ENCODE measurements around the gene KLHL21.
A peak's percentile ranks its signal among the peaks of the same experiment; 100 is the strongest.
"Not testable (repeated sequence)": the region's sequence is repeated elsewhere in the genome, so short reads cannot be mapped to it uniquely, and the experiment has no call there.

KLHL21 gene

DNA sequence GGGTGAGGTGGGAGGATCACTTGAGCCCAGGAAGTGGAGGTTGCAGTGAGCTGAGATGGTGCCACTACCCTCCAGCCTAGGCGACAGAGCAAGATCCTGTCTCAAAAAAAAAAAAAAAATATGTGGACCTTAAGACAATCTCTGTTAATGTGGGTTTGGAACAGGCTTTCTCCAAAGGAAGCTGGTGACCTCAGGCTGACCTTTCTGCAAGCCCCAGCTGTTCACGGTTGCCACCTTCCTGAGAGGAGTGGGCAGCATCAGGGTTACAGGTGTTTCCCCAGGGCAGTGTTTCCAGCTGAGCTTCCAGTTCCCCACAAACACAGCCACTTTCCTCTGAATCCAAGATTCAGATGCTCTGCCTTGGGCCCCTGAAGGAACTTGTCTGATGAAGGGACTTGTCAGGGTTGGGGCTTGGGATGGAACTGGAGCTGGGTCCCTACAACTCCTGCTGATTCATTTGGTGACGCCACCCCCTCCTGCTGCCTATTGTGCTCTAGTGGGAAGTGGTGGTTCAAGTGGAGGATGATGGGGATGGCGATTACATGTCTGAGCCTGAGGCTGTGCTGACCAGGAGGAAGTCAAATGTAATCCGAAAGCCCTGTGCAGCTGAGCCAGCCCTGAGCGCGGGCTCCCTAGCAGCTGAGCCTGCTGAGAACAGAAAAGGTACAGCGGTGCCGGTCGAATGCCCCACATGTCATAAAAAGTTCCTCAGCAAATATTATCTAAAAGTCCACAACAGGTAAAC lies 20.9 kb downstream of the KLHL21 start:
- DNase-seq, result peak; percentile 36

DNA sequence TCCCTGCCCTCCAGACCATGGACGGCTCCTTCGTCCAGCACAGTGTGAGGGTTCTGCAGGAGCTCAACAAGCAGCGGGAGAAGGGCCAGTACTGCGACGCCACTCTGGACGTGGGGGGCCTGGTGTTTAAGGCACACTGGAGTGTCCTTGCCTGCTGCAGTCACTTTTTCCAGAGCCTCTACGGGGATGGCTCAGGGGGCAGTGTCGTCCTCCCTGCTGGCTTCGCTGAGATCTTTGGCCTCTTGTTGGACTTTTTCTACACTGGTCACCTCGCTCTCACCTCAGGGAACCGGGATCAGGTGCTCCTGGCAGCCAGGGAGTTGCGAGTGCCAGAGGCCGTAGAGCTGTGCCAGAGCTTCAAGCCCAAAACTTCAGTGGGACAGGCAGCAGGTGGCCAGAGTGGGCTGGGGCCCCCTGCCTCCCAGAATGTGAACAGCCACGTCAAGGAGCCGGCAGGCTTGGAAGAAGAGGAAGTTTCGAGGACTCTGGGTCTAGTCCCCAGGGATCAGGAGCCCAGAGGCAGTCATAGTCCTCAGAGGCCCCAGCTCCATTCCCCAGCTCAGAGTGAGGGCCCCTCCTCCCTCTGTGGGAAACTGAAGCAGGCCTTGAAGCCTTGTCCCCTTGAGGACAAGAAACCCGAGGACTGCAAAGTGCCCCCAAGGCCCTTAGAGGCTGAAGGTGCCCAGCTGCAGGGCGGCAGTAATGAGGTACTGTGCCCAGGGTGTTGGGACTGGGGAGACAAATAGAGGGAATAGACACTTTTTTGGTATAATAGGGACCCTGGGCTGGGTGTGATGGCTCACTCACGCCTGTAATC lies 21.9 kb downstream of the KLHL21 start:
- no peak for DNase-seq

DNA sequence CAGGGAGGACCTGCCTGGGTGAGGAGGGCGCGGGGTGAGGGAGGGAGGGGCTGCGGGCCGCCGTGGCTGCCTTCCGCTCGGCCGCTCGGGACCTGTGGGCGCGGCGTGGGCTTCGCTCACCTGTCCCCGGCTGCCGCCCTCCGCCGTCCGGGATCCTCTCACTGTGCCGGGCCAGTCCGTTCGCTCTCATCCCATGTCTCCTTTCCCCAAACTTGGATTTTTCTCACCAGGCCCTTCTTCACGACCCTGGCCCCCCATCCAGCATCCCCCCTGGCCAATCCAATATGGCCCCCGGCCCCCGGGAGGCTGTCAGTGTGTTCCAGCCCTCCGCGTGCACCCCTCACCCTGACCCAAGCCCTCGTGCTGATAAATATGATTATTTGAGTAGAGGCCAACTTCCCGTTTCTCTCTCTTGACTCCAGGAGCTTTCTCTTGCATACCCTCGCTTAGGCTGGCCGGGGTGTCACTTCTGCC lies 22.5 kb downstream of the KLHL21 start:
- DNase-seq, result no peak

DNA sequence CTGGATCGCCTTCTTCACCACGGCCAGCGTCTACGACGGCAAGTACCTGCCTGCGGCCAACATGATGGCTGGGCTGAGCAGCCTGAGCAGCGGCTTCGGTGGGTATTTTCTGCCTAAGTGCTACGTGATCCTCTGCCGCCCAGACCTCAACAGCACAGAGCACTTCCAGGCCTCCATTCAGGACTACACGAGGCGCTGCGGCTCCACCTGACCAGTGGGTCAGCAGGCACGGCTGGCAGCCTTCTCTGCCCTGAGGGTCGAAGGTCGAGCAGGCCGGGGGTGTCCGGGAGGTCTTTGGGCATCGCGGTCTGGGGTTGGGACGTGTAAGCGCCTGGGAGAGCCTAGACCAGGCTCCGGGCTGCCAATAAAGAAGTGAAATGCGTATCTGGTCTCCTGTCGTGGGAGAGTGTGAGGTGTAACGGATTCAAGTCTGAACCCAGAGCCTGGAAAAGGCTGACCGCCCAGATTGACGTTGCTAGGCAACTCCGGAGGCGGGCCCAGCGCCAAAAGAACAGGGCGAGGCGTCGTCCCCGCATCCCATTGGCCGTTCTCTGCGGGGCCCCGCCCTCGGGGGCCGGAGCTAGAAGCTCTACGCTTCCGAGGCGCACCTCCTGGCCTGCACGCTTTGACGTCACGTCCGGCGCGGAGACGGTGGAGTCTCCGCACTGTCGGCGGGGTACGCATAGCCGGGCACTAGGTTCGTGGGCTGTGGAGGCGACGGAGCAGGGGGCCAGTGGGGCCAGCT lies 23.1 kb downstream of the KLHL21 start, which contains the start of gene ZBTB48:
Gene ZBTB48, plus strand, starts transcription at position 621 of the 745 bp plus-strand sequence. CDS start 616 bp downstream, outside the sequence.
- peak; percentile 97 for DNase-seq

DNA sequence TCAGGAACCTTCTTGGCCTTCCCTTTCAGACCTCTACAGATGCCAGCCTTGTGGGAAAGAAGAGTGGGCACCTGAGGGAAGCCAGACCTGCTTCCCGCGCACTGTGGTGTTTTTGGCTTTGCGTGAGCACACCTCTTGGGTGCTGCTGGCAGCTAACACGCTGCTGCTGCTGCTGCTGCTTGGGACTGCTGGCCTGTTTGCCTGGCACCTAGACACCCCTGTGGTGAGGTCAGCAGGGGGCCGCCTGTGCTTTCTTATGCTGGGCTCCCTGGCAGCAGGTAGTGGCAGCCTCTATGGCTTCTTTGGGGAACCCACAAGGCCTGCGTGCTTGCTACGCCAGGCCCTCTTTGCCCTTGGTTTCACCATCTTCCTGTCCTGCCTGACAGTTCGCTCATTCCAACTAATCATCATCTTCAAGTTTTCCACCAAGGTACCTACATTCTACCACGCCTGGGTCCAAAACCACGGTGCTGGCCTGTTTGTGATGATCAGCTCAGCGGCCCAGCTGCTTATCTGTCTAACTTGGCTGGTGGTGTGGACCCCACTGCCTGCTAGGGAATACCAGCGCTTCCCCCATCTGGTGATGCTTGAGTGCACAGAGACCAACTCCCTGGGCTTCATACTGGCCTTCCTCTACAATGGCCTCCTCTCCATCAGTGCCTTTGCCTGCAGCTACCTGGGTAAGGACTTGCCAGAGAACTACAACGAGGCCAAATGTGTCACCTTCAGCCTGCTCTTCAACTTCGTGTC lies 23.9 kb downstream of the KLHL21 start:
- no peak for DNase-seq

DNA sequence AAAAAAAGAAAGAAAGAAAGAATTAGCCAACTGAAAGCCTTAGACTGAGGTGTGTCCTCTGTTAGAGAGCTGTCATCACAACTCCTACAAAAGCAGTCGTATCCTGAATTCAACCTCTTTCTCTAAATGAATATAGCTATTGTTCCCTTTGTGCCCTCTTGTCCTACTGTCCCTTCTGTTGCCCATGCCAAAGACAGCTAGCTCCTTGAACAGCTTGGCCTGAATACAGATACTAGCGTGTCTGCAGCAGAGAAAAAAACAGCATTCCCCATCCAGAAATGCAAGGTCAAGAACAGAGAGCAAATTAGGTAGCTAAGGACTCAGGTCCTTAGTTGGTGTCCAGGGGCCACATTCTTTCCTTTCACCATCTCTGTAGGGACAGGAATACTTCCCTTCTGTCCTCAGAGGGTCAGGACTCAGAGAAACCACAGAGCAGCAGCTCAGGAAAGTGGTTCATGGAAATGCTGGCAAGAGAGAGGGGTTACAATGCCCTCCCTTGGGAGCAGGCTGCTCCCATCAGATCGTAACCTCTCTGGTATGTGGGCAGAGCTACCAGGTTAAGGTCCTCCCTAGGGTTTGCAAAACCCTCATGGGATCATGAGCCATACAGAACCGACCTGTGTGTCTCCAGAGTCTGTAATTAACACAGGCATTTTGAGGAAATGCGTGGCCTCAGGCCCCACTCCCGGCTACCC lies 24.7 kb downstream of the KLHL21 start:
- DNase-seq, result no peak

DNA sequence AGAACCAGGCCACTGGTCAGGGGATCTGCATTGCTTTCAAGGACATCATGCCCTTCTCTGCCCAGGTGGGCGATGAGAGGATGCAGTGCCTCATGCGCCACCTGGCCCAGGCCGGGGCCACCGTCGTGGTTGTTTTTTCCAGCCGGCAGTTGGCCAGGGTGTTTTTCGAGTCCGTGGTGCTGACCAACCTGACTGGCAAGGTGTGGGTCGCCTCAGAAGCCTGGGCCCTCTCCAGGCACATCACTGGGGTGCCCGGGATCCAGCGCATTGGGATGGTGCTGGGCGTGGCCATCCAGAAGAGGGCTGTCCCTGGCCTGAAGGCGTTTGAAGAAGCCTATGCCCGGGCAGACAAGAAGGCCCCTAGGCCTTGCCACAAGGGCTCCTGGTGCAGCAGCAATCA lies 27.9 kb downstream of the KLHL21 start:
- DNase-seq, result no peak

DNA sequence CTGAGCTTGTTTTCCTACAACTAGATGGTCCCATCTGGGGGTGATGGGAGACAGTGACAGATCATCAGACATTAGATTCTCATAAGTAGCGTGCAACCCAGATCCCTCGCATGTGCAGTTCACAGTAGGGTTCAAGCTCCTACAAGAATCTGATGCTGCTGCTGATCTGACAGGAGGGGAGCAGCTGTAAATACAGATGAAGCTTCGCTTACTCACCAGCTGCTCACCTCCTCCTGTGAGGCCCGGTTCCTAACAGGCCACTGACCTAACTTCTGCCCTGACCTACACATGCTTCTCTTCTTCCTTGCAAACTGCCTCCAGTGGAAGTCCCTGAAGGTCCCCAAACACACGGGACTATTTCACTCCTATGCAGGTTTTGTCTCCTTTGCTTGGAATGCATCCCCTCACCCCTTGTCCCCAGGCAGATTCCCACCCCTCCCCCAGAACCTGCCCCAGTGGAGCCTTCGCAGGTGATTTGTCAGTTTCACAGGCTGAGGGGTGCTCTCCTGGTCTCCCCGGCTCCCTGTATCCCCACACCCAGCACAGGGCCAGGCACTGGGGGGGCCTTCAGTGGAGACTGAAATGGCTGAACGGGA lies 28.5 kb downstream of the KLHL21 start:
- DNase-seq, result no peak

DNA sequence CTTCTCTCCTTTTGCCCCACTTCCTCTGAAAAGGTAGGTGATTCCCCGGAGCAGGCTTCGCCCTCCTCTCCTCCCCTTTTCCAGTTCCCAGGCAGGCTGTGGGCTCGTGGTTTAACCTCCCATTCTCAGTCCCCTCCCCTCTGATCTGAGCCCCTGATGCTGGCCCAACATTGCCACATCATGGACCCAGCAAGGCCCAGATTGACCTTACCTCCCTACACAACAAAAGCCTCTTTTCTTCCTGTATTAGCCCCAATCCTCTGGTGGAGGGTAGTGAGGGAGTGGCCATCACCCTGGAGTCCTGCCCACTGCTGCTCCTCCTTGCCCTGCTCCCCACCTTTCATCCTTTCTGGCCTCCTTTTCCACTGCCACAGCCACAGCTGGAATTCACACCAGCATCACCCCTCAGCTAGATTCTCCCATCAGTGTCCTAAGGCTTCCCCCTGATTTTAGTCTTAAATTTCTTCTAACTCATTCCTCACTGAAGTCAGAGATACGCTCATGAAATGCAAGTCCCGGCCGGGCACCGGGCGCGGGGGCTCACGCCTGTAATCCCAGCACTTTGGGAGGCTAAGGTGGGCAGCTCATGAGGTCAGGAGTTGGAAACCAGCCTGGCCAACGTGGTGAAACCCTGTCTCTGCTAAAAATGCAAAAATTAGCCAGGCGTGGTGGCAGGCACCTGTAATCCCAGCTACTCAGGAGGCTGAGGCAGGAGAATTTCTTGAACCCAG lies 29.9 kb downstream of the KLHL21 start:
- DNase-seq, result no peak

DNA sequence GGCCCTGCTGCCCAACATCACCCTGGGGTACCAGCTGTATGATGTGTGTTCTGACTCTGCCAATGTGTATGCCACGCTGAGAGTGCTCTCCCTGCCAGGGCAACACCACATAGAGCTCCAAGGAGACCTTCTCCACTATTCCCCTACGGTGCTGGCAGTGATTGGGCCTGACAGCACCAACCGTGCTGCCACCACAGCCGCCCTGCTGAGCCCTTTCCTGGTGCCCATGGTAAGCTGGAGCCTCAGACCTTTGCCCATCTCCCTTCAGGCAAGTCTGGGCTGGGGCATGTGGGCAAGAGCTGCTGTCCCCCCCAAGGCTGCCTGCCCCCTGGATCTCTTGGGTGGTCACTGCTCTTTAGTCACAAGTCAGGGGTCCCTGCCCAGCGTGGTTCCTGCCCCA lies 31.7 kb downstream of the KLHL21 start:
- DNase-seq, result no peak

DNA sequence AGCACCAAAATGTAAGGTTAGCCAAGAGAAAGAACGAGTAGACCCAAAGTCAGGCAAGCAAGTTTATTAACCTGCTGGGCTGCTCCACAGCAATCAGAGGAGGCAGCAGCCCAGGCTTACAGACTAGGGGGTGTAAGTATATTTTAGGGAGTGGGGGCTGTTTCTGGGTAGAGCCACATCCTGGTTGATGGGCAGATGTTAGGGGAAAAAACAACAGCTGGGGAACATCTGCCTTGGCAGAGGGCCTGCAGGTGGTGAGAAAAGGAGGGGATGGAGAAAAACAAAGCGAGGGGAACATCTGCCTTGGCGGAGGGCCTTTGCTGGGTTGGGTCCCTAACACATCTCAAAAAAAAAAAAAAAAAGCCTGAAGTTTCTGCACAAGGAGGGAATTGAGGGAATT lies 32.6 kb downstream of the KLHL21 start:
- no peak for DNase-seq

DNA sequence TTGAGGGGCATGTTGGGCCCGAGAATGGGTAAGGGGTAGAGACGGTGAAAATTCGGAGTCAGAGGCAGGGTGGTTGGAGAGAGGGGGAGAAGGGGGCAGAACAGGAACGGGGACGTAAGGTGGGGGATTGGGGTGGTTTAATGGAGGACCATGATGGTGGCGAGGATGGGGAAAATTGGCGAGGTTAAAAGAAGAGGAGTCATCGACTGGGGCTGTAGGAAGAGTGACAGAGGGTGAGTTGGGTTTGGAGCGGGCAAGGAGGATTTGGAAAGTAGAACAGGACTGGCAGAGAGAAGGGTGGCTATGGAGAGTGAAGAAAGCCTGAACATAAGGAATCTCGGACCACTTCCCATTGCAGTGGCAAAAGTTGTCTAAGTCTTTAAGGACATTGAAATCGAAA lies 33.6 kb downstream of the KLHL21 start:
- DNase-seq, result no peak

DNA sequence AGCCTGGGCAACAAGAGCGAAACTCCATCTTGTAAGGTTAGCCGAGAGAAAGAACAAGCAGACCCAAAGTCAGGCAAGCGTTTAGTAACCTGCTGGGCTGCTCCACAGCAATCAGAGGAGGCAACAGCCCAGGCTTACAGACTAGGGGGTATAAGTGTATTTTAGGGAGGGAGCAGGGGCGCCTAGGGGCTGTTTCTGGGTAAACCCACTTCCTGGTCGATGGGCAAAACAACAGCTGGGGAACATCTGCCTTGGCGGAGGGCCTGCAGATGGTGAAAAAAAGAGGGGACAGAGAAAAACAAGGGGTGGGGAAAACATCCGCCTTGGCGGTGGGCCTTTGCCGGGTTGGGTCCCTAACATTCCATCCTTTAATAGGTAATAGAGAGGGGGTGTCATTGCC lies 42.4 kb downstream of the KLHL21 start:
- DNase-seq, result no peak

DNA sequence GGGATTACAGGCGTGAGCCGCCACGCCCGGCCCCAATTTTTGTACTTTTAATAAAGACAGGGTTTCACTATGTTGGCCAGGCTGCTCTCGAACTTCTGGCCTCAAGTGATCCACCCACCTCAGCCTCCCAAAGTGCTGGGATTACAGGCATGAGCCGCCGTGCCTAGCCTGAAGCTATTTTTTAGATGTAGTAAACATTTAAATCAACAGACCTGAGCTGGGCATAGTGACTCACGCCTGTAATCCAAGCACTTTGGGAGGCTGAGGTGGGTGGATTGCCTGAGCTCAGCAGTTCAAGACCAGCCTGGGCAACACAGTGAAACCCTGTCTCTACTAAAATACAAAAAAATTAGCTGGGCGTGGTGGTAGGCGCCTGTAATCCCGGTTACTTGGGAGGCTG lies 43.5 kb downstream of the KLHL21 start:
- DNase-seq, result not testable (repeated sequence)

DNA sequence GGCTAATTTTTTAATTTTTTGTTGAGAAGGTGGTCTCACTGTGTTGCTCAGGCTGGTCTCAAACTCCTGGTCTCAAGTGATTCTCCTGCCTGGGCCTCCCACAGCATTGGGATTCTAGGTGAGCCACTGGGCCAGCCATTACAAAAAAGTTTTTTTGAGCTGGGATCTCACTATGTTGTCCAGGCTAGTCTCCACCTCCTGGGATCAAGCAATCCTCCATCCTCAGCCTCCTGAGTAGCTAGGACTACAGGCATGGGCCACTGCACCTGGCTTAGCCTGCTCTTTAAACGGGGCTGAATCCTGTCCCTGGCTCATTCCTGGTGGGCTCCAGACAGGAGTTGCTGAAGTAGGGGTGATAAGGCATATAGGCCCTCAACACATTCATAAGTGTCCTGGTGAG lies 45.1 kb downstream of the KLHL21 start:
- DNase-seq, result no peak

DNA sequence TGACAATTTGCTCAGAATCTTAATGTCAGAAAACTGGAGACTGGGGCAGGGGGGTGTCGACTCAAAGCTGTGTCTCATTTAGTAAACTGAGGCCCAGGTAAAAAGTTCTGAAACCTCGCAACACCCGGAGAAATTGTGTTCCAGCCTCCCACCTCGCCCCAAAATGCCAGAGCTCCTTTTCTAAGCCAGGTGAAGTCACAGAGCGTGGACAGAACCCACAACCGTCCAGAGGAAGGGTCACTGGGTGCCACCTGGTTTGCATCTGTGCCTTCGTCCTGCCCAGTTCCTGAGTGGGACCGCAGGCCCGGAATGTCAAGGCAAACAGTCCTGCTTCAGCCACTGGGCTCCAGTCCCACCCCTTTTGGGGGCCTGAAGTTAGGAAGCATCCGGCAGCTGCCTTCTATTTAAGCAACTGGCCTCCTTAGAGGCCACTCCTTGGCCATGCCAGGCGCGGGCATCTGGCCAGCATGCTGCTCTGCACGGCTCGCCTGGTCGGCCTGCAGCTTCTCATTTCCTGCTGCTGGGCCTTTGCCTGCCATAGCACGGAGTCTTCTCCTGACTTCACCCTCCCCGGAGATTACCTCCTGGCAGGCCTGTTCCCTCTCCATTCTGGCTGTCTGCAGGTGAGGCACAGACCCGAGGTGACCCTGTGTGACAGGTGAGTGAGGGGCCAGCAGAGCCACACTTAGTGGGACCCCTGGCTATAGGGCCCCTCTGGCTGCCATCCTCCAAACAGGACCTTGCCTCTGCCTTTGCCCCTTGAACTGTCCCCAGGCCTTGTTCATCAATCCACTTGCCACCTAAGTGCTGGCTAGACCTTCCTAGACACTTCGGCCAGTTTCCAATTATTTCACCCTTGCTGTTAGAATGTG lies 47.5 kb downstream of the KLHL21 start, which contains the start of gene TAS1R1:
Gene TAS1R1, plus strand, starts transcription at position 401 of the 872 bp plus-strand sequence. Its CDS starts 67 bp downstream, at position 468.
- DNase-seq, result no peak

DNA sequence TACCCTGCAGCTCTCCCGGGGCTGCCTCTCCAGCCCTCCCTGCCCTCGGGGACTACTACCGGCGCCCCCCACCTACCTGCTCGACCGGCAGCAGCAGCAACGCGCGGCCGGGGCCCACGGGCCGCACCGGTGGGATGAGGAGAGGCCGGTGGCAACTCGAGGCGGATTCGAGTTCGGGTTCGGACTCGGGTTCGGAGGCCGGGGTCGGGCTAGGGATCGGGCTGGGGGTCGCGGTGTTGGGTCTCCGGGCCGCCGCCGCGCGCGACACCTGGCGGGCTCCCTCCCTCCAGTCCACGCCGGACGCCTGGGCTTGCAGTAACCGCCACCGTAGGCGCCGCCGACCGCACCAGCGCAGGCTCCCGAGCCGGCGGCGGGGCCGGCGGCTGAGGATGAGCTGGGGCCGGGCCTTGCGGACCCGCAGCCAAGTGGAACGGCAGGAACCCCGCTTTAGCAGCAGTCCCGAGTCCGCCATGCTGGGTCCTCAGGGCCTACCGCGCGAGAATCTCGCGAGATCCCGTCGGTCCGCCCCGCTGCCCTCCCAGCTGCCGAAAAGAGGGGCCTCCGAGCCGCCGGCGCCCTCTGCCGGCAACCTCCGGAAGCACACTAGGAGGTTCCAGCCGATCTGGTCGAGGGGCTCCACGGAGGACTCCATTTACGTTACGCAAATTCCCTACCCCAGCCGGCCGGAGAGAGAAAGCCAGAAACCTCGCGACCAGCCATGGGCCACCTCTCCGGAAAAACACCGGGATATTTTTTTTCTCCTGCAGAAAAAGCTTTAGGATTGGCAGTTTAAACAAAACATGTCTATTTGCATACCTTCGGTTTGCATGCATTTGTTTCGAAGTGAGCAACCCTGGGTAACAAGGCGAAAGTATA lies 48.4 kb downstream of the KLHL21 start, which contains the start of gene NOL9:
Gene NOL9, minus strand, starts transcription at position 483 of the 876 bp plus-strand sequence. Its CDS starts 11 bp downstream, at position 472.
- peak; percentile 88 for DNase-seq

DNA sequence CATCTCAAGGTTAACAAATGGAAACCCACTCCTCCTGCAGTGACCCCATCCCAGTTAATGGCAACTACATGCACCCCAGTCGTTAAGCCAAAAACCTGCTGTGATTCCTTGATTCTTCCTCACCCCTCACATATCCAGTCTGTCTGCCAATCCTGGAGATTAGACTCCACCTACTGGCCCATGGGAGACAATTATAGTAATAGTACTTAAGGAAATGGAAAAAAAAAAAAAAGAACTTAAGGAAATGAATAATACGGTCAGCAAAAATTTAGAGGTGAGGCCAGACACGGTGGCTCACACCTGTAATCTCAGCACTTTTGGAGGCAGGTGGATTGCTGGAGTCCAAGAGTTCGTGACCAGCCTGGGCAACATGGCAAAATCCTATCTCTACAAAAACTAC lies 55.4 kb downstream of the KLHL21 start:
- no peak for DNase-seq

Measured in NCI-H69 (cell line).